Glomerular visceral epithelial cell (primary cell): ENCODE measurements around the gene PARVB.
"Not testable (repeated sequence)": the region's sequence is repeated elsewhere in the genome, so short reads cannot be mapped to it uniquely, and the experiment has no call there.

ENCODE experiments used
- DNase-seq: peaks from one replicate; pipeline ENCODE4 v3.0.0-alpha.2; 2016; ENCODE audit errors: extremely low spot score

Gene PARVB

DNA sequence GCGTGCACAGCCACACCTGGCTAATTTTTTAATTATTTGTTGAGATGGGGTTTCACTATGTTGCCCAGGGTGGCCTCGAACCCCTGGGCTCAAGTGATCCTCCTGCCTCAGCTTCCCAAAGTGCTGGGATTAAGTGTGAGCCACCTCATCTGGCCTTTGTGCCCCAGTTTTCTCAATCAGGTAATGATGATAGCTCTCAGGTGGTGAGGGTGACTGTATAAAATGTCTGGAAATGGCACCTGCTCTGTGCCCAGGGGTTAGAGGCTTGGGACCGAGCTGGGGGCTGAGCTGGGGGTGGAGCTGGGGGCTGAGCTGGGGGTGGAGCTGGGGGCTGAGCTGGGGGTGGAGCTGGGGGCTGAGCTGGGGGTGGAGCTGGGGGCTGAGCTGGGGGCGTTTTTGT, 32.5 kb downstream of the PARVB start:
- DNase-seq, result not testable (repeated sequence)

DNA sequence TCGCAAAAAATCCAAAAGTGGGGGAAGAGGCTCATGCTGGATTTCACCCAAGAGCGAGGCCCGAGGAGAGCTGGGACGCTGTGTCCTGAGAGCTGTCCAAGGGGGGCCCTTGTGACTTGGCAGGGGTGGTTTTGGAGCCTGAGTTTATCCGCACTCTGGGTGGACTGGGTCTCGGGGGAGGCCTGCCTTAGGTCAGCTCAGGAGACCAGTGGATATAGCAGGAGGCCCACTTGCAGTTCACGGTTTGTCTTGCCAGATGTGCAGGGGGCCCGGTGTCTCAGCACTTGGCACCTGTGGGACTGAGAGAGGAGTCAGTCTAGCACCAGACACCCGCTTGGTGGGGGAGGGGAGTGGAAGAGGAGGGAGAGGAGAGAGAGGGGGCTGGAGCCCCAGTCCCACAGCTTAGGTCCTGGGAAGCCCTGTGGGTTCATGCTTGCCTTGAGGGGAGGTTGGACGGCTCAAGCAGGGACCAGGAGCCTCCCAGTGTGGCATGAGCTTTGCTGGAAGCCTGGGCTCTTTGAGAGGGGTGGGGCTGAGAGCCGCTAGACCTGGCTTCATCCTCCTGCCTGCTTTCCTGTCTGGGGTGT, 33.4 kb downstream of the PARVB start:
- no peak for DNase-seq

DNA sequence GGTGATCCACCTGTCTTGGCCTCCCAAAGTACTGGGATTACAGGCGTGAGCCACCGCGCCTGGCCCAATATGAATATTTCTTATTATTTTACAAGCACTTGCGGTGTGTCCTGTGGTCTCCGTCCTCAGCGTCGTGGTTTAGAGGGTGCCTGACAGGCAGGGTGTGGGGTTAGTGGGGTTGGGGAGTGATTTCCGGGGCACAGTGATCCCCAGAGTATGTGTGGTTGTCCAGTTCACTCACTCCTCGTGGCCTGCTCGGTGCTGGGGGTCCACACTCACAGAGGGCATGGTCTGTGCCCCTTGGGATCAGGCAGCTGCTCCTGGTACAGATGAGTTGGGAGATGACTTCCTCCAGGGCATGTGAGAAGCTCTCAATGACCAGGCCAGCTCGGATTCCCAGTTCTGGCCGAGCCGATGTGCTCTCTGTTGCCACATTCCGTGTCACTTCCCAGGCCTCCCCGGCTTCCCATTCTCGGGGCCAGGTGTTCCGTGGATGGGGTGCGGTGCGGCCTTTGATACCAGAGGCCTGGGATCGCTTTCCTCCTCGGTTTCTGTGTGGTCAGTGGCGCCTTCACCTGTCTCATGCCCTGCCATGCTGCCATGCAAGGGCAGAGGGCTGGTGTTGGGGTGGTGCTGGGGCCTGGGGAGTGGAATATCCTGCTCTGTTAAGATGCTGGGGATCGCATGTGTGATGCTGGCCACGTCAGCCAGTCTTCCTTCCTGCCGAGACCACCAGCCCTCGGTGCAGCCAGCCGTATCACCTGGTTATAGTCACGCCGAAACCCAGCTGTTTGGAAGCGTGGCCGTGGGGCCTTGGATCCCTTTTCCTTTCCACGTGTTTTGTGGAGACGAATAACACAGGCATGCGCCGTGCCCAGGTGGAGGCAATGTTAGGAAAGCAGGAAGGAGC, 39.6 kb downstream of the PARVB start:
- DNase-seq, result no peak

DNA sequence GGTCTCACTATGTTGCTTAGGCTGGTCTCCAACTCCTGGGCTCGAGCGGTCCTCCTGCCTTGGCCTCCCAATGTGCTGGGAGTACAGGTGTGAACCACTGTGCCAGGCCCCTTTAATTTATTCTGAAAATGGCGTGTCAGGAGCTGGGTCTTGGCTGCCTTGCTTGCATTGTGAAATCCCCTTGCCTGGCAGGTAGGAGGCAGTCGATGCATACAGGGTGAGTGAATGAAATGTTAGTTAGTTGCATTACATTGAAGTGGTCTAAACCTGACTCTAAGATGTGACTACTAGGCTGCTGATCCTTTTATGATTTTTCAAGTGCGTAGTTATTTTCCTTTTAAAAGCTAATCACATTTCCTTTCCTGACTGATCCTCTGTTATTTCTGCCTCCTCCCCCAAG, 42.9 kb downstream of the PARVB start:
- no peak for DNase-seq

DNA sequence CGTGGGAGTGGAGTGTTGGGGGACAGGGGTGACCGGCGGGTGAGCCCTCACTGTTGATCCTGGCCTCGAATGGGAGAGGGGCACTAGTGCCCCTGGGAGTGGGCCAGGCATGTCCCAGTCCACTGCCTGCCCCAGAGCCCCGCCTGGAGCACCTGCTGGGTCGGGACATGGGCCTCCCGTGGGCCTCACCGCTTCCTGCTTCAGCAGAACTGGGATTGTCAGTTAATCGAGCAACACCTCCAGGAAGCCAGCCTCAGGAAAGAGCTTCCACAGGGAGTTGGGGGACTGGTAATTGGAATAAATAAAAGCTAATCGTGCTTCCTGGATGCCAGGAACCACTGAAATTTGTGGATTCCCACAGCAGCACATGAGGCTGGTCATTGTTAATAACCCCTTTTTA, 43.8 kb downstream of the PARVB start:
- no peak for DNase-seq

DNA sequence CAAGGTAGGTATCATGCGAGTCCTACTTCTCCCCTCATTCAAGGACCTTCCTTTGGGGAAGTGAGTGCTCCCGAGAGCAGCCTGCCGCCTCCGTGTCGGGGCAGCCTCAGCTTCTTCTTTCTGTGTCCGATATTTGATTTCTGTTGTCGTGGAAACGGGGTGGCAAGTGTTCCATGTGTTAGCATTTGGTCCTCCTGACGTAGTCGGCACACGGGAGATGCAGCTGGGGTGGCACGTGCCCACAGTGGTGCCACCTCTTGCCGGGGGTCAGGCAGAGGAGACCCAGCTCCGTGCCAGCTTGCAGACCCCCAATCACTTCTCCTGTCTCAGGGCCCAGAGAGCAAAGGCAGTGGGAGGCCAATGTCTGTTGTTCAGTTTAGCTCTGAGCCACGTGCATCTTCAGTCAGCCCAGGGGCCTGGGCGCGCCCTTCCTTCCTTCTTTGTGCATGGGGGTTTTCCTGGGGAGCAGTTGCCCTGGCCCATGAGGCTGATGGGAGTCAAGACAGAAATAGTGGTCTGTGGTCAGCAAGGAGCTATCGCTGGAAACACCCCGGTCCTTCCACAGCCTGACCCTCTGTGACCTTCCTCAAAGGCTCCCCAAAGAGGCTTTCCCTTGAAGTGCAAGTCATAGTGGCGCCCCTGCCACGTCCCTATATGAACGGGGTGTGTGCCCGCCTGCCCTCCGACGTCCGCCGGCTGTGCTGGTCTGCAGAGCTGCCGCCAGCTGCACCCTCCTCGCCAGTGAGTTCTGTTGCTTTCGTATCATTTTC, 44.5 kb downstream of the PARVB start:
- no peak for DNase-seq

DNA sequence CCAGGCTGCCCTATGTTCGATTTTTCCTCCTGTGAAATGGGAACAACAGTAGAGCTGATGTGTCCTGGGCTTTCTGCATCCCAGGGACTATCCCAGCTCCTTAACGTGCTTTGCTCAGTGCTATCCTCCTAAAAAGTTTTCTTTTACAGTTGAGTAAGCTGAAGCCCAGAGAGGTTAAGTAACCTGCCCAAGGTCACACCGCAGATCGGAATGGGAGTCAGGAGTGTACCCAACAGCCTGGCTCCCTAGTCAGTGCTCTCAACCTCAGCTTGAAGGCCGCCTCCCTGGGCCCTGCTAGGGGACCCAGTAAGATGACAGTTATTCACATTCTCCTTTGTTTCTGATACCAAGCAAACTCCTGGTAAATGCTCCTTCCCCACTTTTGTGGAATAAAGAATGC, 45.9 kb downstream of the PARVB start:
- DNase-seq, result no peak

DNA sequence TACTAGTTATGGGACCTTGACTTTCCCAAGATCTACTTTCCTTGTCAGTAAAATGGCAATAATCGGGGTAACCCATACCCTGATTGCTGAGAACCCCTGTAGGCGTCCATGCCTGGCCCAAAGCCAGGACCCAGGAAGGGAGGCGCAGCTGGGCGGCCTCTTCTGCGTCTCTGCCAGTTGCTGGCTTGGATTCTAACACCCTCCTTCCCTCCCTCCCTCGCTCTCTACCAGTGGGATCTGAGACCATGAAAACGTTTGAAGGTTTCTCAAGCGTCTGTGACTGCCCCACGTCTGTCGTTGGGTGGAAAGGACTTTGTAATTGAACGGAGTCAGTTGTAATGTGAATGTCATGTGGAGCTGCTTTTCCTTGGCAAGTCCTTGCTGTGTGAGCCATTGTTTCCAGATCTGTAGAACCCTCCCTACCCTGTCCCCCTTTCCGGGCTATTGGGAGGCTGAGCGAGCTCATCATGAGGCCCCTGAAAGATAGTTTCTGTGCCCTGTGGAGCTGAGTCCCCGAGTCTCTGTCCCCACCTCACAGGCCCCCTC, 47.8 kb downstream of the PARVB start:
- no peak for DNase-seq

DNA sequence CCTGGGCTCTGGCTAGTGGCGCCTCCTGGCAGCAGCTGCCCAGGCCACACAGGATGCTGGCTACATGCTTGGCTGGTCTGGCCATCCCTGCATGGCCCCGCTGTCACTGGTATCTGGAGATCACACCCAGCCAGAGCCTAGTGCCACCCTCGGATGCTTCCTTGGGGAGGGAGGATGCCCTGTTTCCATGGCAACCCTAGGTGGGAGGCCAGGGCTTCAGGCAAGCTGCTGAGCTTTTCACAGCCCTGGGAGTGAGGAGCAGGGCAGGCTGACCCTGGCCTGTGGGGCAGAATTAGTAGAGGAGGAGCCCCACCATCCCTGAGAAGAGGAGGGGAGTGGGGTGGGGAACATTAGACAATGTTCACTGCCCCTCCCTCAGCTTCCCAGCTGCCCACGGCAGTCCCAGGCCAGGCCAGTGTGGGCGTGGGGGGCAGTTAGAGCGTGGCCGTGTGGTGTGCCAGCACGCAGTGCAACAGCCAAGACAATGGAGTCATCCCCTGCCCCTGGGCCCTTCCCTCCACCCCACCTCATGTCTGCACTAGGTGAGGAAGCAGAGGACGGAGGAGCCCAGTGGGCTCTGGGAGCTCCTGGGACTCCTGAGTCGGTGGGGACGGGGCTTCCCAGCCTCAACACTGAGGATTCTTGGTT, 50.4 kb downstream of the PARVB start:
- DNase-seq, result no peak

DNA sequence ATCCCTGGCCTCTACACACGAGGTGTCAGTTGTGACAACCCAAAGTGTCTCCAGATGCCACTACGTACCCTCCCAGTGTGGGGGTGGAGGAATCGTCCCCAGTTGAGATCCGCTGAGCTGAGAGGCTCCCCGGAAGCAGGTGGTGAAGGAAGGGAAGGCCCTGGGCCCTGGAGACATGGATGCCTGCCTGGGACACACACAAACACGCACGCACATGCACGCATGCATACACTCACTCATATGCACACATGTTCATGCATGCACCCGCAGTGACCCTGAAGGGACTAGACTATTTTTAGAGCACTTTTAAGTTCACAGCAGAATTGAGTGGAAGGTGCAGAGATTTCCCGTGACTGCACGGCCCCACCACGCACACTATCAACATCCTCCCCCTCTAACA, 50.9 kb downstream of the PARVB start:
- DNase-seq, result no peak

DNA sequence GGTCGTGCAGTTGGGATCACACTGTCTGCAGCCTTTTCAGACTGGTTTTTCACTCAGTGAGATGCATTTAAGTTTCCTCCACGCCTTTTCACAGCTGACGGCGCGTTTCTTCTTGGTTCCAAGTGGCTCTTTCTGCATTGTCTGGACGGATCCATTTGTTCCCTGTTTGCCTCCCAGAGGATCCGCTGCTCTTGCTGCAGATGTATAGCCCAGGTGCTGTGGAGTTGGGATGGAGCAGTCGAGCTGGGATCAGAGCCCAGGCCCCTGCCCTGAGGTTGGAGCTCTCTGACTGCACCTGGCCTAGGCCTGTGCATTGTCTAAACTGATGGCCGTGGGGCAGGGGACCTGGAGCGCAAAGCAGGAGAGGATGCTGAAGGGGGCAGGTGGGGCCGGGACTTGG, 51.6 kb downstream of the PARVB start:
- no peak for DNase-seq

DNA sequence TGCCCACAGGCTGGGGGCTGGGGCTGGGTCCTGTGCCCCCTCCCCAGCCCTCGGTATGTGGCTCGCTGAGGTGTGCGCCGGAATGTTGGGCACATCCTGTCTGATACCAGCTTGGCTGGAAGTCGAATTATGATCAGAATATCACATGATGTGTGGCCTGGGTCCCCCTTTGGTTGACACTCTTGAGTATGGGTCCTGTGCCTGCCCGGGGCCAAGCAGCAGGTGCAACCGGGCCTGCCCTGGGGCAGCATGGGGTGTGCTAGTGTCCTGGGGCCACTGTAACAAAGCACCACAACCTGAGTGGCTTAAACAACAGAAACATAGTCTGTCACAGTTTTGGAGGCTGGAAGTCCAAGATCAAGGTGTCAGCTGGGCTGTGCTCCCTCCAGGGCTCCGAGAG, 52.7 kb downstream of the PARVB start:
- no peak for DNase-seq

DNA sequence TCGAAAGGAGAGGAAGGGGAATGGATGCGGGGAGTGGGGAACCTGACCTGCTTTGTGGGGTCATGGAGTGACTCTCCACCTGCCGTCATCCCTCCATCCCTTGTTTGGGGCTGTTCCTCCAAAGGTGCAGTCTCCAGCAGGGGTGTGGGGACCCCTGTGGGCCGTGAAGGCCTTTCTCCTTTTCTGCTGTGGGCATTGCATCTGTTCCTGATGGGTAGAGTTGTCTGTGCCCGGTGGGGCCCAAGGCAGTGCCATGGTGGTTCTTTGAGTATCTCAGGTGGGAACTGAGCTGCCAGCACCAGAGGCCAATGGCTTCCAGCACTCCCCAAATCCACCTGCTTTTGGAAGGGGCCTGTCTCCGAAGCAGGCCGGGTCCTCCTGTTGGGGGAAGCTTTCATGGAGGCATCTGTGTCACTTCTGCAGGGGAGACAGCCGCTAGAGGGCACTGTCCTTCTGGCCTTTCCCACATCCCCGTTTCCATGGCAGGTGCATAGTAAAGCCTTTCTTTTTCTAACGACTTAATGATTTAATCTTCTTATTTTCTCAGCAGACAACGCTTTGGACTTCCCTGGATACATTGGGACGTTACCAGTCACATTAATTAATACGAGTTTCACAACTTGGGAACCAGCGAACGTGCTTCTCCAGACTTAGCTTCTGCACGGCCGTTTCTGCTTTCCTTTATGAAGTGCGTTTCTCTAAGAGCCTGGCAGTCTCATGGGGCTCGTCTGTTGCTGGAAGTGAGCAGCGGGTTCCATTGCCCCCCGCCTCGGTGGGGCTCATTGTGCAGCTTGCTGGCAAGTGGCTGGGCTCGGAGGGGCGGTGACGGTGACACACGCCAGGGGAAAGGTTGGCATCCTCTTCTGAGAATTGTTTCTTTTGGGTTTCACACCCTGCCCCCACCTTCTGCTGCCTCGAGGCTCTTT, 57.1 kb downstream of the PARVB start:
- peak; percentile 58 for DNase-seq

DNA sequence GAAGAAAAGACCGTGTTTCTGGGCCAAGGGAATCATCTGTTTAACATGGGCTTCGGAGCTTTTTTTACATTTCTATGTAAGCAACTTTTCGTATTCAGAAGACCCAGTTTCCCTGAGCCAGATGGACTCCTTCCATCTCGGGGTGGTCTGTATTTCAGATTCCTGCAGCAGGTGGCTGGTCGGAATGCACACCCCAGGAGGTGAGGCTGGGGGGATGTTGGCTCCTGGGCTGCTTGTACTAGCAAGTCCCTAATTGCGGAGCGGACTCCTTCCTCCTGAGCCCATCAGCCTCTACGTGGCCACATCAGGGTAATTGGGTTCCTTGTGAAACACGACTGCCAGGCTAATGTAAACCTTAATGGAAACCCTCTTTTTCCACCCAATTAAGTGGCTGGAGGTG, 58.7 kb downstream of the PARVB start:
- no peak for DNase-seq

DNA sequence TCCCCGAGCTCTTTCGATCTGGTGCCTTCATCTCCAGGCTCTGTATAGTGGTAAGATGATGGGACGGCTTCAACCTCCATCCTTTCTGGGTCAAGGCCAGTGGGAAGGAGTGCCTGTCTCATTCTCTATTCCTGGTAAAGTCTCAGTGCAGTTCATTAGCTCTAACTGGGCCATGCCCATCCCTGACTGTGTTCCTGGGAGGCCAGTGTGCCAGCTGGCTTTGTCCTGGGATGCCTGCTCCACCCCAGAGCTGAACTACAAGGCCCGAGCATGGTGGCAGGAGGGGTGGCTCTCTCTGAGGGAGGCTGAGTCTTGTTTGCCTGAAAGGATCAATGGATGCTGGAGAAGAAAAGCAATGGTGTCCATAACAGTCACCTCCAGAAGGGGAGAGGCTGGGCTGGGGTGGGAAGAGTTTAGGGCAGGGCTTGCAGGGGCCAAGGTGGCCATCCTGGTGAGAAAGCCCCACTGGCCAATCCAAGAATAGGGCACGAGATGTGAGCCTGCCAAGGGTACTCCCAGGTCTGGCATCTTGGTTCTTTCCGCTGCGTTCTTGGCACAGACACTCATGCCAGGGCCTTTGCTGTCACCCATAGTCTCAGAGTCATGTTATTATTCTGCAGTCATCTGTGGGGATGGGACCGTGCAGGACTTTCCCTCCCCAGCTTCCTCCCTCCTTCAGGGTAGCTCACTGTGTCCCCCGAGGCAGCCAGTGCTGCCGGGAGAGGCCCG, 60.1 kb downstream of the PARVB start:
- DNase-seq, result no peak

DNA sequence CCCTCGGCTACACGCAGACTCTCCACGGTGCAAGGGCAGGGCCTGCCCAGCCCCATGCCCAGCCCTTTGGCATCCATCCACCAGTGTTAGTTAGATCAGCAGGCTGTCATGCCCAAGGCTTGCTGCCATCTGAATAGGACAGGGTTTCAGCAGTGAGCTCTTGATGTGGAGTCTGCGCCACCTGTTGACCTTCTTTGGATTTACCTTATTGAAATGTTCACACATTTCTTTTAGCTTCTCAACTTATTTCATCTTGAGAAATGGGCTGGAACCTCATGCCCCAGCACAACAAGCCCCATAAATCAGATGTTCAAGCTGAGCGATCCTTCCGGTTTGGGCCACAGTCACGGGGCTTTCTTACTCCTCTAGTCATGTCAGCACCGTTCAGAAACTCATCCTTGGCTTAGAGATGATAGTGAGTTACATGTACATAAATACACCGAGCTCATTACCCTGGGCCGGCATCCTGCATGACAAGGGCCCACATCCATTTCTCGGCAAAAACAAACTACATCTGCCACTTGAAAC, 61.7 kb downstream of the PARVB start:
- peak; percentile 70 for DNase-seq

DNA sequence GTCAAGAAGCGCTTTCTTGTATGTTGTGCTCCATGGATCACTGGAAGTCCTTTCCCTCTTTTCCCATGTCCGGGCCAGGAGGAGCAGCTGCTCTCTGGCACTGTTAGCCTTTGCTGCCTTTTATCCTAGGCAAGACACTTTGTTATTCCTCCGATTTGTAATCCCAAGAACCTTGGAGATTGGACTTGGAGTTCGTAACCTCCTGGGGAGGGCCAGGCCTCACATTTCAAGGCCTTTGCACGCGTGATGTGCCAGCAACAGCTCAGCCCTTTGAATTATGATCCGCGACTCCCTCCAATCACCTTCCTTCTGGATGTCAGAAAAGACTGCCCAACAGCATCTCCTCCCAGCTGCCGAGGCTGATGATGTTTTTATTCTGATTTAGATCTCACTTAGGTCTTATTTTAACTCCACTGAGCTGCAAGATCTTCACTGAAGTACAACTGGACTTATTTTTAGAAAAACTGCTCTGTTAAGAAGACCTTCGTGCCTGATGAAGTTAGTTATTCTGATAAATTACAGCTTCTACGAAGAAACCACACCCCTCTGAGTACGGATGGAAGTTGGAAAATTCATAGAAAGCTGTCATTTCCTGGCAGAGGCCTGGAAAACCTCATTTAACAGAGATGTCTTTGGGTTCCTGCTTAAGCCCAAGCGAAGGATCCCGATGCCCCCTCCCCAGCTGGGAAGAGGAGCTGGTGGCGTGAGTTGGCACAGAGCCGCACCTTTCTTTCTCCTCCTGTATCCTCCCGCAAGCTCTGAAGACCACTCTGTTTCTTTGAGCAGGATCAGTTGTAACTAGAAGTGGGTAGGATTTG, 62.4 kb downstream of the PARVB start:
- DNase-seq, result no peak

DNA sequence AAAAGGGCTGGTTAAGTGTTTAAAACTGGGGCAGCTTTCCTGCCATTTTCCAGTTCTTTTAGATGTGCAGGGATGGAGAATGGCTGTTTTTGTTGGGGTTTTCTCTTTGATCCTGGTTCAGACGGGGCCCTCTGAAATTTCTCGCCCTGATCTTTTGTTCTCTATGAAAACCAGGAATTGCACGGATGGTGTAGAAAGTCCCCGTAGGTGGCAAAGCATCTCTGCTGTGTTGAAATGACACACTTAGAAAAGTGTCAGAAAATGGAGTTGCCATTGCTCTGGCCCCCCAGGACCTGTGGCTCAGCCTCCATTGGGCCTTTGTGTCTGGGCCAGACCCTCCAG, 63.0 kb downstream of the PARVB start:
- DNase-seq, result no peak

DNA sequence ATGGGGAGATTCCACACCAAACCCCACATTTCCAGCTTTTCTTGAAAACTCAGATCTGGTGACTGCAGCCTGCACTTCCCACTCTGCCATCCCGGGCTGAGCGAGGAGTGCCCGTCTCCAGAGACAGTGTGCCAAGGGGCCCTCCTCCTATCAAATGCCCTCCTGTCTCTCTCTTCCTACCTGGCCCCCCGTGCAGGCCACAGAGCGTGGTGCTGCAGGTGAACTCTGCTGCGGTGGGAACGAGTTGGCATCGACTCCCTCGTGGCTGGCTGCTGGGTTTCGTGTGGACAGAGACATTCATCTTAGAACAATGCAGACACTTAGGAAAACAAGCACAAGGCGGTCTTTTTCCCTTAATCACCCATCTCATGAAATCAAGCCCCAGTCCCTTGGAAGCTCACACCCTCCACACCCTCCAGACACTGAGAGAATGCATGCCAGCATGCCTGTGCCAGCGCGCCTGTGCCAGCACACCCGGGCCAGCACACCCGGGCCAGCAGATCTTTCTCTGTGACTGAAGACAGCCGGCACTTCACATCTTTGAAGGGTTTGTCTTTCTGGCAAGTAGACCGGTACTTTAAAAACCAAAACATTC, 65.0 kb downstream of the PARVB start:
- peak; percentile 56 for DNase-seq
